SK-MEL-5 (cell line): ENCODE data around the gene PRR19. TPM values are rescaled to one million over a fixed set of nuclear protein-coding genes. Genes with fewer than 3 reads are reported as not detected.

Experiments used
- DNase-seq: peaks from one replicate; pipeline ENCODE4 v3.0.0-alpha.2; 2016; ENCODE audit warnings: low read depth, low spot score
- in situ Hi-C: cut with HindIII; loops from 2 replicates; pipeline ENCODE4 v1.10.0; 2016; ENCODE audit warnings: low sequenced_read_pairs, high pct_unique_total_duplicates, low pct_unique_long_range_greater_than_20kb
- total RNA-seq: library from RNA; depleted of rRNA; stranded (reverse); fragments of >200 nt; shearing (Covaris generic); gene quantifications from 2 replicates; pipeline ENCODE4 v1.2.3, GENCODE V29; 2014

PRR19 gene
- total RNA-seq, 1 experiment from 2014 or later, result 1.2 TPM

- DNase-seq, result no peak
- in situ Hi-C loops, result no loop called here
These were observed 10.4 kb downstream of the PRR19 start for GRCh38 chr19:42312370-42312769.

- in situ Hi-C loops, result no loop called here
- peak; percentile 56 for DNase-seq
These were observed 11.3 kb downstream of the PRR19 start, which contains the start of gene TMEM145 for GRCh38 chr19:42313096-42313839. TMEM145 (plus strand) TSS chr19:42313309; CDS start chr19:42313377, 68 bp downstream.

- DNase-seq, result no peak
- in situ Hi-C loops, result no loop called here
These were observed 12.2 kb downstream of the PRR19 start for GRCh38 chr19:42313840-42314755.

- in situ Hi-C loops, result no loop called here
- DNase-seq, result no peak
These were observed 13.1 kb downstream of the PRR19 start for GRCh38 chr19:42315024-42315423.

GRCh38 chr19:42316223-42317211, 14.6 kb downstream of the PRR19 start:
- DNase-seq, result no peak
- in situ Hi-C loops, result no loop called here

DNA sequence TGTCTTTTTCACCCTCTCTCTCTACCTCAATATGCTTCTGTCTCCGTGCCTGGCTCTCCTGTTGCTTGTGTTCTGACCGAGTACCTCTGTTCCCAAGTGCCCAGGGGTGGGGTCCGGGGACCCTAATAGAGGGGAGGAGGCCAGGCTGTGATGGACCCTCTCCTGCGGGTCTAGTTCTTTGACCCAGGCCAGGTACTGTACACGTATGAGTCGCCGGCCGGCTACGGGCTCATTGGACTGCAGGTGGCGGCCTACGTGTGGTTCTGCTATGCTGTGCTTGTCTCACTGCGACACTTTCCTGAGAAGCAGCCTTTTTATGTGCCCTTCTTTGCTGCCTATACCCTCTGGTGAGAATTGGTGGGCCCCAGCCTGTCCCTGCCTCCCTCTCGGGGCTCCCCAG, 15.6 kb downstream of the PRR19 start:
- in situ Hi-C loops, result no loop called here
- DNase-seq, result no peak

DNA sequence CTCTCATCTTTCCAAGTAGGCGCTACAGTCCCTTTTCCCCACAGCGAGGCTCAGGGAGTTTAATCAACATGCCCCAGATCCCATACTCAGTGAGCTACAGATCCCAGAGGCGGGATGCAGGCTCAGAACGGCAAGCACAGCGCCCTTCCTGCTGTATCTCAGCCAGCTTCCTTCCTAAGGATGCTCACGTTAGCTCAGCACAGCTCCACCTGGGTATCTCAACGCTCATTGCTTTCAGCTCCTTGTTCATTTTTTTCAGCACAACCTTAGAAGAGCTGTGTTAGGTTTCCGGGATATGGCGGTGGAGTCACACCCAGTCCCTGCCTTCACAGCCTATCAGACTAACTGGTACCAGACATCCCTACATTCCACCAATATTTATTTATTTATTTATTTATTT, 20.4 kb downstream of the PRR19 start:
- in situ Hi-C loops, result no loop called here

DNA sequence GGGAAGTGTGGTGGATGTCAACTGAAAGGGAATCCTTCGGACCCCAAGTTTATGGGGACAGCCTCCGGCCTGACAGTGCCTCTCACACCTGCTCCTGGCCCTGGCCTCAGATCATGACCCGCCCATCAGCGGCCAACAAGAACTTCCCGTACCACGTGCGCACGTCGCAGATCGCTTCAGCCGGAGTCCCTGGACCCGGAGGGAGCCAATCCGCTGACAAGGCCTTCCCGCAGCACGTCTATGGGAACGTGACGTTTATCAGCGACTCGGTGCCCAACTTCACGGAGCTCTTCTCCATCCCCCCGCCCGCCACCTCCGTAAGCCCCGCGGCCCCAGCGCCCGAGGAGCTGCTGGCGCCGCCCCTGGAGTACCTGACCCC, 21.5 kb downstream of the PRR19 start:
- DNase-seq, result no peak
- in situ Hi-C loops, result no loop called here

More for the DNA sequence above, 20.4 kb downstream of the PRR19 start:
- no peak for DNase-seq

DNA sequence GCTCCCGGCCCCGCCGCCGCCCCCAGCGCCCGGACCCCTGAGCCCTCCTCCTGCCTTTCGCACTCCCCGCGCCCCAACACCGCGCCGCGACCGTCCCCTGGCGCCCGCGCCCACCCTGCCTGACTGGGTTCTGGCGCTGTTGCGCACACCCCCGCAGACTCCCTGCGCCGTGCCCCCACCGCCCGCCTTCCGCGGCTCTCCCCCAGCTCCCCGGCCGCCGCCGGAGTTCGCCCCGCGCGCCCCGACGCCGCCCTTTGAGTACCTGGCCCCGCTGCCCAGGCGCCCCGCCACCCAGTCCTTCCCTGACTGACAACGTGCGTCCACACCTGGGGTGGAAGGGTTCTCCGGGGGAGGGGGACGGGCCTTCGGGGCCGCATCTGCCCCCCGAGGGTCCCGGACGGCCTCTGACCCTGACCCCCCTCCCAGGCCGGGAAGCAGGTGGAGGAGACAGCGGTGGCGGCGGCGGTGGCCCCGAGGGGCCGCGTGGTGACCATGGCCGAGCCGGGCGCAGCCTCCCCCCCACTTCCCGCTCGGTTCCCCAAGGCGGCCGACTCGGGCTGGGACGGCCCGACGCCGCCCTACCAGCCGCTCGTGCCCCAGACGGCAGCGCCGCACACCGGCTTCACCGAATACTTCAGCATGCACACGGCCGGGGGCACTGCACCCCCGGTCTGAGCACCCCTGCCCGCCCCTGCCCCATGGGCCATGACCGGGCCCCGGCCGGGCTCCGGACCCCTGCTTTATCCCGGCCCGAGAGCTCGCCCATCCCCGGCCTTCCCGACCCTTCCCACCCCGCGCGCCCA, 22.1 kb downstream of the PRR19 start:
- in situ Hi-C loops, result no loop called here
- DNase-seq, result no peak

DNA sequence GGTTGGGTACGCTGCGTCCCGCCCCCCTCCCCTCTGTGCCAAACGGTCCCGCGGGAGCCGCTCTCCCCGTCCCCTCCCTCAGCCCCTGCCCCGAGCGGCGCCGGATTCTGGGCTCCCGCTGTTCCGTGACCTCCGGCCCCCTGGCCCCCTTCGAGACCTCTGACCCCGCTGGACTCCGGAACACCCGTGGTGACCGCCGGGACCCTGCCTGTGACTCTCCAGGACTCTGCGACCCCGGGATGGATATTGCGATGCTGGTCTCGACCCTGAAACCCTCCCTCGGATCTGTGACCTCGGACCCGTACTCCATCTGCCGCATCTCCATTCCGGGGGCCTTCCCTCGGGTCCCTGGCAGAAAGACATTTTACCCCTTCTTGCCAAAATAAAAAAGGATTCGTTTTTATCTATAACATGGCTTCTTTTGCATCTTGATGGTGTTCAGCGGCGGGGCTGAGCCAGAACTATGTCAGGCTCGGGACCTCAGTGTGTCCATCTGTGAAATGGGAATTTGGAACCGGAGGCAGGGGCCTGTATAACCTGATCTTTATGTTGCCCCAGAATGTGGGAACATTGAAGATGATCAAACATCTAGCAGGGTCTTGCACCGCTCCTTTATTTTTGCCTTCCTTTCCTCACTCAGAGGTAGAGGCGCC, 22.8 kb downstream of the PRR19 start:
- DNase-seq, result no peak

GRCh38 chr19:42325308-42325895, 23.5 kb downstream of the PRR19 start, which contains the start of gene MEGF8:
MEGF8 (plus strand) TSS chr19:42325635; CDS start chr19:42326244, 609 bp downstream.
- in situ Hi-C loops, result no loop called here
- DNase-seq, result peak; percentile 98

More for the DNA sequence above, 22.8 kb downstream of the PRR19 start:
- in situ Hi-C loops, result no loop called here

DNA sequence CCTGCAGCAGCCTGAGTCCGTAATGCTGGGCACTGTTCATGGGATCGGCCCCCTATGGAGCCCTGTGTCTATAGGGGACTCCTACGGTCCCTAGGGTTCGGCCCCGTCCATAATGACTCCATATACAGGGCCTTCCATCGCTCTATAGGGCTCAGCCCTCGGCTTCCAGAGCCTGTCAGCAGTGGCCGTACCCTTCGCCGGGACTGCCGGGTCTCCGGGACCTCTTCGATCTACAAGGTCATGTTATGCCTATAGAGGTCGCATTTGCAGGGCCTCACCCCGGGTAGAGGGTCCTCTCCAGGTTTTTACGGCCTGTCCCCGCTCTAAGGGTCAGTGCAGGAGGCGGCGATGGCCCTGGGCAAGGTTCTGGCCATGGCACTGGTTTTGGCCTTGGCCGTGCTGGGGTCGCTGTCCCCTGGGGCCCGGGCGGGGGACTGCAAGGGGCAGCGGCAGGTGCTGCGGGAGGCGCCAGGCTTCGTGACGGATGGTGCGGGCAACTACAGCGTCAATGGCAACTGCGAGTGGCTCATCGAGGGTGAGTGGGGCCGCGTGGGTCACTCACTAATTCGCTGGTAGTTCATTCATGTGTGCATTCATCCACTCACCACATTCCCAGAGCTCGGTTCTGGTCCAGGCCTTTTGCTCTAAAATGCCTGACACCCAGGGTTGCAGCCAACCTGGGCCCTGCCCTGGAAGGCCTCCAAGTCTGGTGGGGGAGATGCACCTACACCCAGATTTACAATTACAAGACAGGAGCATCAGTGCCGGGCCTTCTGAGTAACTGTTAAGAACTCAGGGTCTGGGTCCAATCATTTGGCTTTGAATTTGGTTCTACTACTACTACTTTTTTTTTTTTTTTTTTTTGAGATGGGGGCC, 24.2 kb downstream of the PRR19 start:
- in situ Hi-C loops, result no loop called here

GRCh38 chr19:42326969-42327368, 25.0 kb downstream of the PRR19 start:
- DNase-seq, result no peak
- in situ Hi-C loops, result no loop called here

More for the DNA sequence above, 24.2 kb downstream of the PRR19 start:
- DNase-seq, result peak; percentile 8

- in situ Hi-C loops, result no loop called here
These were observed 25.4 kb downstream of the PRR19 start for GRCh38 chr19:42327381-42327780.

DNA sequence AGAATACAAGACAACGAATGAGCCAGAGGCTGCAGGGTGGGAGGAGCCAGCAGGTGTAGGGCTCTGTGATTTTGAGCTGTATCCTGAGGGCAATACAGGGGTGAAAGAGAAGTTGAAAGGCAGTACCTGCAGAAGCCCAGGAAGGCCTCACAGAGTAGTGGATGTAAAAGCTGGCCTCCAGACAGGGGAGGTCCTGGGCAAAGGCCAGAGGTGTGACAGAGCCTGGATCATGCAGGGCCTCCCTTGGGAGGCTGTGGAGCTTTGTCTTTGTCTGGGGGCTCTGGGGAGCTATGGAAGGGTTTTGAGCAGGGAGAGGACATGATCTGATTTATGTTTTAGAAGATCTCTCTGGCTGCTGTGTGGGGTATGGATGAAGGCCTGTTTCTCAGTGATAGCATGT, 26.2 kb downstream of the PRR19 start:
- DNase-seq, result no peak
- in situ Hi-C loops, result no loop called here

More at GRCh38 chr19:42327381-42327780, 25.4 kb downstream of the PRR19 start:
- DNase-seq, result no peak
